Tibial artery (tissue), 4 donors: ENCODE results near the gene GNG7.

Source experiments
- DNase-seq, 2 donors: peaks; one replicate each; pipeline ENCODE4 v3.0.0-alpha.2; 2019
- H3K27ac ChIP-seq, 2 donors: fragments of 200-600 bp; sonication (generic) in 1 of 2; 1 replicate in 1 of 2; 2 replicates in 1 of 2; pipeline ENCODE4 v1.5.1; 2018 to 2019; ENCODE audit warnings: mild to moderate bottlenecking in 1 of 2
- H3K27me3 ChIP-seq, 2 donors: fragments of 200-600 bp; sonication (generic) in 1 of 2; one replicate each; pipeline versions ENCODE4 v1.5.1 to v1.6.0; 2016 to 2019
- H3K36me3 ChIP-seq, 3 donors: fragments of 200-600 bp; sonication (generic) in 2 of 3; one replicate each; pipeline ENCODE4 v1.5.1; 2016 to 2019; ENCODE audit warnings: mild to moderate bottlenecking in 2 of 3
- H3K4me1 ChIP-seq, 4 donors: fragments of 200-600 bp; sonication (generic) in 2 of 4; 1 replicate in 3 of 4; 2 replicates in 1 of 4; pipeline ENCODE4 v1.5.1; 2016 to 2019
- H3K4me3 ChIP-seq, 2 donors: fragments of 200-600 bp; sonication (generic) in 1 of 2; 1 replicate in 1 of 2; 2 replicates in 1 of 2; pipeline ENCODE4 v1.5.1; 2018 to 2019; ENCODE audit warnings: mild to moderate bottlenecking in 2 of 2
- H3K9me3 ChIP-seq, 3 donors: fragments of 200-600 bp; sonication (generic) in 1 of 3; one replicate each; pipeline ENCODE4 v1.5.1; 2016 to 2019
- intact Hi-C: fragments of 100-400 bp; cut with DNase I; formaldehyde crosslinking; loops from one replicate; pipeline ENCODE4 v1.15.0; 2023; ENCODE audit warnings: low total_unique reads
- TF ChIP-seq, protein P1 (sequence below), 2 experiments: fragments of 200-600 bp in 1 of 2; fragments of 450-650 bp in 1 of 2; IDR thresholded peaks; one replicate each; pipeline ENCODE4 v1.5.1; 2017 to 2019; ENCODE audit warnings: antibody characterized with exemption in 2 of 2, mild to moderate bottlenecking in 1 of 2, moderate library complexity in 1 of 2

Gene GNG7

DNA sequence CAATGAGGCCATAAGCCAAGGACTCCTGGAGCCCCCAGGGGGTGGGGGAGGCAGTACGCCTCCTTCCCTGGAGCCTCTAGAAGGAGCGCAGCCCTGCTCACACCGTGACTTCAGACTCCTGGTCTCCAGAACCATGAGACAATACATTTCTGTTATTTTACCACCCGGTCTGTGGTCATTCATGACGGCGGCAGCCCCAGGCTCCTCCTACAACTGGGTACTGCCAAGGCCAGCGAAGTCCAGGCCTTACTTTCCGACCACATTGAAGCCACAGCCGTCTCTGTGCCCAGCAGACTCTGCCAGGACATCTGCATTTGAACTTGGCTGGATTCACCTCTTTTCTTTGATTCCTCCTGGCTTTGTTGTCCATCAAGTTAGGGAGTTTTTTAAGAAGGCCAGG, 10.5 kb downstream of the GNG7 start:
- intact Hi-C loops: no loop called here
- no peak overlapping the region for H3K4me3 ChIP-seq
- no peak overlapping the region for H3K27ac ChIP-seq
- H3K36me3 ChIP-seq: no peaks in the 10 kb centered on the region
- H3K4me1 ChIP-seq: no peaks in the 10 kb centered on the region
- no peak for DNase-seq
- peaks cover 0 to 16% of the 10 kb centered on the region in 2 donors for H3K27me3 ChIP-seq
- no peaks in the 10 kb centered on the region for H3K9me3 ChIP-seq
- TF ChIP-seq, protein P1, sequence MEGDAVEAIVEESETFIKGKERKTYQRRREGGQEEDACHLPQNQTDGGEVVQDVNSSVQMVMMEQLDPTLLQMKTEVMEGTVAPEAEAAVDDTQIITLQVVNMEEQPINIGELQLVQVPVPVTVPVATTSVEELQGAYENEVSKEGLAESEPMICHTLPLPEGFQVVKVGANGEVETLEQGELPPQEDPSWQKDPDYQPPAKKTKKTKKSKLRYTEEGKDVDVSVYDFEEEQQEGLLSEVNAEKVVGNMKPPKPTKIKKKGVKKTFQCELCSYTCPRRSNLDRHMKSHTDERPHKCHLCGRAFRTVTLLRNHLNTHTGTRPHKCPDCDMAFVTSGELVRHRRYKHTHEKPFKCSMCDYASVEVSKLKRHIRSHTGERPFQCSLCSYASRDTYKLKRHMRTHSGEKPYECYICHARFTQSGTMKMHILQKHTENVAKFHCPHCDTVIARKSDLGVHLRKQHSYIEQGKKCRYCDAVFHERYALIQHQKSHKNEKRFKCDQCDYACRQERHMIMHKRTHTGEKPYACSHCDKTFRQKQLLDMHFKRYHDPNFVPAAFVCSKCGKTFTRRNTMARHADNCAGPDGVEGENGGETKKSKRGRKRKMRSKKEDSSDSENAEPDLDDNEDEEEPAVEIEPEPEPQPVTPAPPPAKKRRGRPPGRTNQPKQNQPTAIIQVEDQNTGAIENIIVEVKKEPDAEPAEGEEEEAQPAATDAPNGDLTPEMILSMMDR (IDR thresholded peaks at IDR 0.05): no peak

DNA sequence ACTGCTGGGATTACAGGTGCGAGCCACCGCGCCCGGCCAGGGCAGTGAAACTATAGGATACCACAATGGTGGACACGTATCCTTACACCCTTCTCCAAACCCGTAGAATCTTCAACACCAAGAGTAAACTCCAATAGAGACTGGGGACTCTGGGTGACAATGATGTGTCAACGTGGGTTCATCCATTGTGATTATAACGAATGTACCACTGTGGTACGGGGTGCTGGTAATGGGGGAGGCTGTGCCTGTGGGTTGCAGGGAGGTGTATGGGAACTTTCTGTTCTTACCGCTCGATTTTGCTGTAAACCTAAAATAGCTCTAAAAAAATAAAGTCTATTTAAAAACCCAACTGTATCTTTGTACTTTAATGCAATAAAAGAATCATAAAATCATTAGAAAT, 11.6 kb downstream of the GNG7 start:
- H3K27ac ChIP-seq: no peak overlapping the region
- no peaks in the 10 kb centered on the region for H3K36me3 ChIP-seq
- H3K4me3 ChIP-seq: no peak overlapping the region
- TF ChIP-seq, protein P1 (IDR thresholded peaks at IDR 0.05): no peak
- H3K27me3 ChIP-seq: peaks cover 0 to 16% of the 10 kb centered on the region in 2 donors
- intact Hi-C loops: no loop called here
- no peak for DNase-seq
- no peaks in the 10 kb centered on the region for H3K9me3 ChIP-seq
- no peaks in the 10 kb centered on the region for H3K4me1 ChIP-seq

- H3K9me3 ChIP-seq: no peaks in the 10 kb centered on the region
- peaks cover 0 to 11% of the 10 kb centered on the region in 2 donors for H3K27me3 ChIP-seq
- no peak overlapping the region for H3K4me3 ChIP-seq
- H3K4me1 ChIP-seq: no peaks in the 10 kb centered on the region
- H3K36me3 ChIP-seq: no peaks in the 10 kb centered on the region
- no peak for DNase-seq
- H3K27ac ChIP-seq: no peak overlapping the region
- TF ChIP-seq, protein P1 (IDR thresholded peaks at IDR 0.05): no peak
- intact Hi-C loops: no loop called here
Observed at GRCh38 chr19:2686360-2686759, 16.1 kb downstream of the GNG7 start.

DNA sequence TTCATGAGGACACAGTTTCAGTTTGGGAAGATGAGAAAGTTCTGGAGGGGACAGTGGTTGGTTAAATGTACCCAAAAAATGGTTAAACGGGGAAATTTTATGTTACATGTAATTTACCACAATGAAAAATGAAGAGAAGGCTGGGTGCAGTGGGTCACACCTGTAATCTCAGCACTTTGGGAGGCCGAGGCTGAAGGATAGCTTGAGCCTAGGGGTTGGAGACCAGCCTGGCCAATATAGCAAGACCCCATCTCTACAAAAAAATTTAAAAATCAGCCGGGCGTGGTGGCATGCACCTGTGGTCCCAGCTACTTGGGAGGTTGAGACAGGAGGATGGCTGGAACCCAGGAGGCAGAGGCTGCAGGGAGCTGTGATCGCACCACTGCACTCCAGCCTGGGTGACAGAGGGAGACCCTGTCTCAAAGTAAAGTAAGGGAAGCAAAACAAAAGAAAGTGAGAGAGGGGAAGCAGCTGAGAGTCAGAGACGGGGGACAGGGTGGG, 17.2 kb downstream of the GNG7 start:
- H3K4me1 ChIP-seq: no peaks in the 10 kb centered on the region
- intact Hi-C loops: no loop called here
- H3K27me3 ChIP-seq: peaks cover 0 to 17% of the 10 kb centered on the region in 2 donors
- TF ChIP-seq, protein P1 (IDR thresholded peaks at IDR 0.05): no peak
- H3K9me3 ChIP-seq: no peaks in the 10 kb centered on the region
- no peak overlapping the region for H3K27ac ChIP-seq
- no peak overlapping the region for H3K4me3 ChIP-seq
- H3K36me3 ChIP-seq: no peaks in the 10 kb centered on the region
- DNase-seq: no peak

- TF ChIP-seq, protein P1 (IDR thresholded peaks at IDR 0.05): no peak
- no peak overlapping the region for H3K4me3 ChIP-seq
- peaks cover 0 to 20% of the 10 kb centered on the region in 2 donors for H3K27me3 ChIP-seq
- H3K4me1 ChIP-seq: no peaks in the 10 kb centered on the region
- no peaks in the 10 kb centered on the region for H3K9me3 ChIP-seq
- H3K27ac ChIP-seq: no peak overlapping the region
- intact Hi-C loops: no loop called here
- no peaks in the 10 kb centered on the region for H3K36me3 ChIP-seq
- DNase-seq: no peak
Observed at GRCh38 chr19:2683430-2684003, 19.0 kb downstream of the GNG7 start.
